IPS-NIHi7 (cell line): ENCODE results near the gene CCDC174.
"Not testable (repeated sequence)": the region's sequence is repeated elsewhere in the genome, so short reads cannot be mapped to it uniquely, and the experiment has no call there.

Source experiments
- DNase-seq: peaks from one replicate; pipeline ENCODE4 v3.0.0; 2012; ENCODE audit warnings: mixed read lengths; ENCODE audit errors: extremely low spot score

The CCDC174 gene

GRCh38 chr3:14651440-14652251 is at the start of gene CCDC174:
Gene CCDC174 (plus strand): TSS chr3:14651762. CDS start chr3:14651837, 75 bp downstream.
- DNase-seq, result peak; percentile 94

GRCh38 chr3:14602006-14602803 is 49.4 kb upstream of the CCDC174 start:
- peak; percentile 74 for DNase-seq

GRCh38 chr3:14602804-14603644 is 48.5 kb upstream of the CCDC174 start:
- DNase-seq, result peak; percentile 70

GRCh38 chr3:14605067-14605466 is 46.5 kb upstream of the CCDC174 start:
- DNase-seq, result no peak

GRCh38 chr3:14605744-14606143 is 45.8 kb upstream of the CCDC174 start:
- no peak for DNase-seq

GRCh38 chr3:14606669-14607339 is 44.8 kb upstream of the CCDC174 start:
- DNase-seq, result no peak

- no peak for DNase-seq
Measured at GRCh38 chr3:14608298-14608697, 43.3 kb upstream of the CCDC174 start.

- not testable (repeated sequence) for DNase-seq
Measured at GRCh38 chr3:14609058-14609457, 42.5 kb upstream of the CCDC174 start.

- no peak for DNase-seq
Measured at GRCh38 chr3:14609506-14609905, 42.1 kb upstream of the CCDC174 start.

GRCh38 chr3:14609941-14610340 is 41.6 kb upstream of the CCDC174 start:
- no peak for DNase-seq

GRCh38 chr3:14614189-14614588 is 37.4 kb upstream of the CCDC174 start:
- no peak for DNase-seq

GRCh38 chr3:14614862-14615261 is 36.7 kb upstream of the CCDC174 start:
- no peak for DNase-seq

GRCh38 chr3:14616606-14617507 is 34.7 kb upstream of the CCDC174 start:
- no peak for DNase-seq

- DNase-seq, result no peak
Measured at GRCh38 chr3:14617508-14618023, 34.0 kb upstream of the CCDC174 start.

- no peak for DNase-seq
Measured at GRCh38 chr3:14619605-14620004, 32.0 kb upstream of the CCDC174 start.

- DNase-seq, result no peak
Measured at GRCh38 chr3:14620512-14620911, 31.1 kb upstream of the CCDC174 start.

GRCh38 chr3:14621093-14621492 is 30.5 kb upstream of the CCDC174 start:
- no peak for DNase-seq

- no peak for DNase-seq
Measured at GRCh38 chr3:14622368-14622767, 29.2 kb upstream of the CCDC174 start.

- no peak for DNase-seq
Measured at GRCh38 chr3:14623569-14624051, 28.0 kb upstream of the CCDC174 start.

GRCh38 chr3:14624498-14624897 is 27.1 kb upstream of the CCDC174 start:
- no peak for DNase-seq
